Liver (tissue), 9 donors: ENCODE data around the gene FAM163A. TPM values are rescaled to one million over a fixed set of nuclear protein-coding genes. Genes with fewer than 3 reads are reported as not detected.
A peak's percentile ranks its signal among the peaks of the same experiment; 100 is the strongest.

ENCODE experiments used
- DNase-seq: peaks from one replicate; pipeline ENCODE4 v3.0.0-alpha.2; 2017; ENCODE audit warnings: low spot score
- H3K27ac ChIP-seq, 2 donors: one replicate each; pipeline ENCODE4 v1.7.0; 2013; ENCODE audit warnings: inconsistent platforms in 2 of 2, low read length in 2 of 2, control low read depth in 1 of 2, low read depth in 1 of 2, mild to moderate bottlenecking in 1 of 2
- H3K27me3 ChIP-seq, 4 donors: one replicate each; pipeline versions ENCODE4 v1.6.1 to v1.7.0; 2013; ENCODE audit warnings: low read length in 3 of 4, inconsistent platforms in 1 of 4, mild to moderate bottlenecking in 1 of 4, moderate library complexity in 1 of 4; ENCODE audit not compliant: control insufficient read depth in 4 of 4, insufficient read depth in 4 of 4
- H3K36me3 ChIP-seq, 4 donors: one replicate each; pipeline versions ENCODE4 v1.6.1 to v1.7.0; 2013; ENCODE audit warnings: low read length in 3 of 4, mild to moderate bottlenecking in 3 of 4, low read depth in 1 of 4, moderate library complexity in 1 of 4; ENCODE audit not compliant: control insufficient read depth in 4 of 4, insufficient read depth in 3 of 4
- H3K4me1 ChIP-seq, 4 donors: one replicate each; pipeline versions ENCODE4 v1.6.1 to v1.7.0; 2013; ENCODE audit warnings: low read length in 3 of 4, mild to moderate bottlenecking in 3 of 4, moderate library complexity in 1 of 4; ENCODE audit not compliant: control insufficient read depth in 4 of 4, insufficient read depth in 4 of 4
- H3K4me3 ChIP-seq, 3 donors: one replicate each; pipeline versions ENCODE4 v1.6.1 to v1.7.0; 2013; ENCODE audit warnings: low read length in 3 of 3, control low read depth in 1 of 3, low read depth in 1 of 3, mild to moderate bottlenecking in 1 of 3
- H3K9ac ChIP-seq, 2 donors: one replicate each; pipeline ENCODE4 v1.7.0; 2013; ENCODE audit warnings: low read length in 2 of 2, mild to moderate bottlenecking in 2 of 2, moderate library complexity in 2 of 2, control low read depth in 1 of 2, low read depth in 1 of 2
- H3K9me3 ChIP-seq, 4 donors: one replicate each; pipeline versions ENCODE4 v1.6.1 to v1.7.0; 2013; ENCODE audit warnings: low read length in 3 of 4; ENCODE audit not compliant: control insufficient read depth in 4 of 4
- ATF3 ChIP-seq: IDR thresholded peaks from 2 replicates; pipeline ENCODE4 v1.6.1; 2016; ENCODE audit warnings: antibody characterized with exemption
- EGR1 ChIP-seq, 2 donors: IDR thresholded peaks; 2 replicates each; pipeline ENCODE4 v1.6.1; 2016 to 2018; ENCODE audit warnings: antibody characterized with exemption in 2 of 2, low read depth in 2 of 2
- FOXA2 ChIP-seq: IDR thresholded peaks from 2 replicates; pipeline ENCODE4 v1.6.1; 2016; ENCODE audit warnings: antibody characterized with exemption
- GABPA ChIP-seq, 2 donors: IDR thresholded peaks in 1 of 2; conservative IDR thresholded peaks in 1 of 2; 2 replicates each; pipeline ENCODE4 v1.6.1; 2016; ENCODE audit warnings: antibody characterized with exemption in 2 of 2, mild to moderate bottlenecking in 1 of 2, moderate library complexity in 1 of 2
- HNF4G ChIP-seq: IDR thresholded peaks from 2 replicates; pipeline ENCODE4 v1.6.1; 2016; ENCODE audit warnings: antibody characterized with exemption
- MAX ChIP-seq: IDR thresholded peaks from 2 replicates; pipeline ENCODE4 v1.6.1; 2016; ENCODE audit warnings: antibody characterized with exemption
- NR2F2 ChIP-seq: IDR thresholded peaks from 2 replicates; pipeline ENCODE4 v1.6.1; 2016; ENCODE audit warnings: antibody characterized with exemption
- RAD21 ChIP-seq, 2 donors: IDR thresholded peaks; 2 replicates each; pipeline ENCODE4 v1.6.1; 2016; ENCODE audit warnings: antibody characterized with exemption in 2 of 2, mild to moderate bottlenecking in 2 of 2
- REST ChIP-seq: IDR thresholded peaks from 2 replicates; pipeline ENCODE4 v1.6.1; 2016; ENCODE audit warnings: antibody characterized with exemption, mild to moderate bottlenecking
- RXRA ChIP-seq, 2 donors: IDR thresholded peaks; 2 replicates each; pipeline ENCODE4 v1.6.1; 2017 to 2018; ENCODE audit warnings: antibody characterized with exemption in 2 of 2, mild to moderate bottlenecking in 1 of 2
- SP1 ChIP-seq: IDR thresholded peaks from 2 replicates; pipeline ENCODE4 v1.6.1; 2018; ENCODE audit warnings: antibody characterized with exemption, mild to moderate bottlenecking
- YY1 ChIP-seq: IDR thresholded peaks from 2 replicates; pipeline ENCODE4 v1.6.1; 2016; ENCODE audit warnings: antibody characterized with exemption, mild to moderate bottlenecking
- WGBS: extraction: QIAGEN DNeasy Blood & Tissue Kit; methylation state at CpG from one replicate; pipeline ENCODE4 v1.1.7; 2013; 5-methylcytosine and 5-hydroxymethylcytosine counted together
- polyA plus RNA-seq, 2 donors: library from polyadenylated mRNA; stranded (reverse) in 1 of 2; unstranded in 1 of 2; fragments of 200-250 nt in 1 of 2; fragments of >200 nt in 1 of 2; fragmentation: Nextera tagmentation in 1 of 2; extraction: Ambion mirVana in 1 of 2; gene quantifications; one replicate each; pipeline versions ENCODE4 v1.2.1 to v1.2.3, GENCODE V29; 2013 to 2015
- total RNA-seq, 2 donors: library from RNA; depleted of rRNA; stranded (reverse); fragments of >200 nt; gene quantifications; one replicate each; pipeline ENCODE4 v1.2.3, GENCODE V29; 2014
- TF ChIP-seq, protein P1 (sequence below): IDR thresholded peaks from 2 replicates; pipeline ENCODE4 v1.6.1; 2016; ENCODE audit warnings: antibody characterized with exemption
- TF ChIP-seq, protein P2 (sequence below): fragments of 150-350 bp; IDR thresholded peaks from 2 replicates; pipeline ENCODE4 v1.5.1; 2017; ENCODE audit warnings: improper control_type of control experiment, low read depth, low read length; ENCODE audit not compliant: missing input control
- donor health status: healthy.
- donor health status: healthy.
- donor health status: healthy.
- donor health status: healthy.
- donor health status: healthy.

The FAM163A gene
- total and polyA plus RNA-seq, 4 donors, result 0.07 TPM; not detected in 3

GRCh38 chr1:179708434-179709195 lies 34.5 kb upstream of the FAM163A start:
- H3K4me3 ChIP-seq, result no peak overlapping the region
- no peak overlapping the region for H3K9ac ChIP-seq
- WGBS, result 84% methylated on average over 6 of the region's 6 CpGs
- H3K9me3 ChIP-seq, result no peaks in the 10 kb centered on the region
- no peak overlapping the region for H3K27ac ChIP-seq
- no peaks in the 10 kb centered on the region for H3K27me3 ChIP-seq
- TF ChIP-seq, protein P1, sequence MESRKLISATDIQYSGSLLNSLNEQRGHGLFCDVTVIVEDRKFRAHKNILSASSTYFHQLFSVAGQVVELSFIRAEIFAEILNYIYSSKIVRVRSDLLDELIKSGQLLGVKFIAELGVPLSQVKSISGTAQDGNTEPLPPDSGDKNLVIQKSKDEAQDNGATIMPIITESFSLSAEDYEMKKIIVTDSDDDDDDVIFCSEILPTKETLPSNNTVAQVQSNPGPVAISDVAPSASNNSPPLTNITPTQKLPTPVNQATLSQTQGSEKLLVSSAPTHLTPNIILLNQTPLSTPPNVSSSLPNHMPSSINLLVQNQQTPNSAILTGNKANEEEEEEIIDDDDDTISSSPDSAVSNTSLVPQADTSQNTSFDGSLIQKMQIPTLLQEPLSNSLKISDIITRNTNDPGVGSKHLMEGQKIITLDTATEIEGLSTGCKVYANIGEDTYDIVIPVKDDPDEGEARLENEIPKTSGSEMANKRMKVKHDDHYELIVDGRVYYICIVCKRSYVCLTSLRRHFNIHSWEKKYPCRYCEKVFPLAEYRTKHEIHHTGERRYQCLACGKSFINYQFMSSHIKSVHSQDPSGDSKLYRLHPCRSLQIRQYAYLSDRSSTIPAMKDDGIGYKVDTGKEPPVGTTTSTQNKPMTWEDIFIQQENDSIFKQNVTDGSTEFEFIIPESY, result no peak
- TF ChIP-seq FOXA2, result no peak
- TF ChIP-seq SP1, result no peak
- TF ChIP-seq EGR1 (IDR thresholded peaks at IDR 0.05; ENCODE audit: low read depth in 2 of 2), result no peak
- no peak for TF ChIP-seq GABPA (IDR thresholded peaks at IDR 0.05 in 1 of 2, conservative IDR thresholded peaks at IDR 0.05 in 1 of 2)
- no peak for TF ChIP-seq REST
- no peak for TF ChIP-seq MAX
- no peak for TF ChIP-seq NR2F2
- TF ChIP-seq, protein P2, sequence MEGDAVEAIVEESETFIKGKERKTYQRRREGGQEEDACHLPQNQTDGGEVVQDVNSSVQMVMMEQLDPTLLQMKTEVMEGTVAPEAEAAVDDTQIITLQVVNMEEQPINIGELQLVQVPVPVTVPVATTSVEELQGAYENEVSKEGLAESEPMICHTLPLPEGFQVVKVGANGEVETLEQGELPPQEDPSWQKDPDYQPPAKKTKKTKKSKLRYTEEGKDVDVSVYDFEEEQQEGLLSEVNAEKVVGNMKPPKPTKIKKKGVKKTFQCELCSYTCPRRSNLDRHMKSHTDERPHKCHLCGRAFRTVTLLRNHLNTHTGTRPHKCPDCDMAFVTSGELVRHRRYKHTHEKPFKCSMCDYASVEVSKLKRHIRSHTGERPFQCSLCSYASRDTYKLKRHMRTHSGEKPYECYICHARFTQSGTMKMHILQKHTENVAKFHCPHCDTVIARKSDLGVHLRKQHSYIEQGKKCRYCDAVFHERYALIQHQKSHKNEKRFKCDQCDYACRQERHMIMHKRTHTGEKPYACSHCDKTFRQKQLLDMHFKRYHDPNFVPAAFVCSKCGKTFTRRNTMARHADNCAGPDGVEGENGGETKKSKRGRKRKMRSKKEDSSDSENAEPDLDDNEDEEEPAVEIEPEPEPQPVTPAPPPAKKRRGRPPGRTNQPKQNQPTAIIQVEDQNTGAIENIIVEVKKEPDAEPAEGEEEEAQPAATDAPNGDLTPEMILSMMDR, result no peak
- TF ChIP-seq ATF3, result no peak
- TF ChIP-seq HNF4G, result no peak
- no peaks in the 10 kb centered on the region for H3K36me3 ChIP-seq
- DNase-seq, result no peak
- peaks cover 0 to 5% (median 3%) of the 10 kb centered on the region in 4 donors for H3K4me1 ChIP-seq

DNA sequence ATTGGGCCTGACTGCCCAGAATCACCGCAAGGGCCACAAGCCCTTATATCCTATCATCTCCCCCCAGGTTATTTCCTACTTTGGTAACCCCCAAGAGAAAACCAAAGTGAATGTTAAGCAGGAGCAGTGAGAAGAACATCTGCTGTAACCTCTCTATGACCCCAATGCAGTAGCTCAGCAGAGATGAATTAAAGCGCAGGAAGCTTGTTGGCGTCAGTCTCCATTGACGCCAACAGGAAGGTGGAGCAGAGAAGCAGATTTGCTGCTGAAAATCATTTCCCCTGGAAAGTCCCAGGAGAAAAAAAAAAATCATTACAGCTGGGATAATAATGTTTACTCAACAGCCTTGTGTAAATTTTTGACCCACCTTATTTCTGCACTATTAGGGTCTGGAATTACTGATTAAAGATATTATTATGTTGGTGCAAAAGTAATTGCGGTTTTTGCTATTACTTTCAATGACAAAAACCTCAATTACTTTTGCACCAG lies 33.2 kb upstream of the FAM163A start:
- H3K9ac ChIP-seq, result no peak overlapping the region
- H3K36me3 ChIP-seq, result no peaks in the 10 kb centered on the region
- TF ChIP-seq GABPA (IDR thresholded peaks at IDR 0.05 in 1 of 2, conservative IDR thresholded peaks at IDR 0.05 in 1 of 2) (peak in 1 of 2 donors; percentile 24), YY1 (no peak), FOXA2 (no peak), RAD21 (IDR thresholded peaks at IDR 0.05) (peak; percentile 15 to 32), NR2F2 (peak; percentile 63), RXRA (IDR thresholded peaks at IDR 0.05) (peak; percentile 45 to 55), SP1 (peak; percentile 51)
- TF ChIP-seq, protein P1, result no peak
- H3K9me3 ChIP-seq, result peaks cover 3 to 7% (median 5%) of the 10 kb centered on the region in 4 donors
- H3K27ac ChIP-seq, result no peak overlapping the region
- H3K4me3 ChIP-seq, result no peak overlapping the region
- DNase-seq, result no peak
- no peaks in the 10 kb centered on the region for H3K27me3 ChIP-seq
- WGBS, result 46% methylated on average over 5 of the region's 5 CpGs
- peaks cover 0 to 5% (median 3%) of the 10 kb centered on the region in 4 donors for H3K4me1 ChIP-seq
